GM12873 (cell line): ENCODE results near the gene OR10R2.

Source experiments
- CTCF ChIP-seq: IDR thresholded peaks from 2 replicates; pipeline ENCODE4 v1.5.1; 2012; ENCODE audit warnings: low read depth, mild to moderate bottlenecking, moderate library complexity, low read length, control low read depth; ENCODE audit not compliant: insufficient read depth; ENCODE audit errors: missing control alignments

Gene OR10R2

DNA sequence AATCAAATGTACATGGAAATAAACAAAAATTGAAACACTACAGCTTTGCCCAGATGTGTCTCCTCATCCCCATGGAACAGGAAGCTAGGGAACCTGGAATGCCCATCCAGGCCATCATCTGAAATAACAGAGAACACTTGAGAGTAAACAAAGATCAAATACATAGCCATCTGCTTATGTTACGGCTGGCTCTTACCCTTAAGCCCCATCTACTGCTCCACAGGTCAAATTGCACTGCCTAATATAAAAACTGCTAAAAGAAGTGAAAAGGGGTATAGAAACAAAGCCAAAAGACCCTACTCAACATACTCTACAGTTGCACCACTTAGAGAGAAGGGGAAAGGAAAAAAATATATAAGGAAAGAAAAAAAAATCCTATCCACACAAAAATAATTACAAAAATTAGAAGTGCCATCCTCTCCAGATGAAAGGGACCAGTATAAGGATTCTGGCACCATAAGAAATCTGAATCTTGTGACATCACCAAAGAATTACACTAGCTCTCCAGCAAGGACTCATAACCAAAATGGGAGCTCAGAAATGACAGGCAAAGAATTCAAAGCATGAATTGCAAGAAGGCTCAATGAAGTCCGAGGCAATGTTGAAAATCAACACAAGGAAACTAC lies 55.3 kb downstream of the OR10R2 start:
- peak; percentile 61 for TF ChIP-seq CTCF
